Endothelial cell of umbilical vein (primary cell): ENCODE results near the gene CLEC20A. TPM values are rescaled to one million over a fixed set of nuclear protein-coding genes. Genes with fewer than 3 reads are reported as not detected.

ENCODE experiments used
- BruUV-seq: library from RNA; stranded (reverse); fragments of 400-500 nt; replicated peaks from 2 replicates; lab custom pipeline; 2021; lab: Mats Ljungman, UMichigan
- CTCF ChIA-PET: fragments of 300-600, 350-600 bp; sonication (Branson Sonifier 250); formaldehyde crosslinking; loops from one replicate; lab custom pipeline; 2021; ENCODE audit warnings: antibody characterized with exemption, inconsistent platforms; lab: Charles Lee
- POLR2A ChIA-PET: fragments of 300-600, 350-600 bp; sonication (Branson Sonifier 250); formaldehyde crosslinking; loops from one replicate; lab custom pipeline; 2021; ENCODE audit warnings: antibody characterized with exemption, inconsistent platforms; lab: Charles Lee
- DNase-seq: peaks from one replicate; pipeline ENCODE4 v3.0.0-alpha.2; 2011; ENCODE audit warnings: low read depth, low spot score
- FAIRE-seq: peaks from 2 replicates; lab custom pipeline; 2011; peaks lifted over from hg19 to GRCh38; lab: Jason Lieb, UNC
- H2AFZ ChIP-seq: 2 replicates; pipeline ENCODE4 v1.6.0; 2012; ENCODE audit warnings: low read depth, low read length, control low read depth, inconsistent platforms
- H3K27ac ChIP-seq: 2 replicates; pipeline ENCODE4 v1.5.1; 2011; ENCODE audit warnings: low read depth, mild to moderate bottlenecking, control low read depth, low read length, moderate library complexity; ENCODE audit not compliant: insufficient read depth
- H3K27me3 ChIP-seq, 2 experiments: 2 replicates each; pipeline versions ENCODE4 v1.6.0 to v1.6.1; 2011; ENCODE audit warnings: low read length in 2 of 2, mixed read lengths in 1 of 2; ENCODE audit not compliant: control insufficient read depth in 2 of 2, insufficient read depth in 2 of 2
- H3K36me3 ChIP-seq, 2 experiments: 2 replicates in 1 of 2; 3 replicates in 1 of 2; pipeline ENCODE4 v1.5.1; 2011; ENCODE audit warnings: low read length in 2 of 2, mild to moderate bottlenecking in 1 of 2, moderate library complexity in 1 of 2; ENCODE audit not compliant: control insufficient read depth in 2 of 2, insufficient read depth in 2 of 2; ENCODE audit errors: extremely low read depth in 1 of 2
- H3K4me1 ChIP-seq: 3 replicates; pipeline ENCODE4 v1.5.1; 2011; ENCODE audit warnings: mild to moderate bottlenecking, low read length; ENCODE audit not compliant: control insufficient read depth, insufficient read depth; ENCODE audit errors: extremely low read depth
- H3K4me2 ChIP-seq: 2 replicates; pipeline ENCODE4 v1.6.1; 2011; ENCODE audit warnings: low read length, control low read depth, mixed read lengths; ENCODE audit not compliant: insufficient read depth
- H3K4me3 ChIP-seq, 3 experiments: fragments of 200-600 bp in 1 of 3; sonication (generic), shearing (Covaris generic) in 1 of 3; replicated peaks in 1 of 3; 2 replicates each; pipeline ENCODE4 v1.5.1; 2011 to 2016; ENCODE audit warnings: control low read depth in 3 of 3, low read length in 3 of 3, mild to moderate bottlenecking in 2 of 3, inconsistent platforms in 1 of 3, low read depth in 1 of 3, moderate library complexity in 1 of 3; ENCODE audit not compliant: insufficient read depth in 1 of 3
- H3K79me2 ChIP-seq: 2 replicates; pipeline ENCODE4 v1.6.0; 2012; ENCODE audit warnings: low read length, inconsistent platforms; ENCODE audit not compliant: control insufficient read depth, insufficient read depth
- H3K9ac ChIP-seq: replicated peaks from 2 replicates; pipeline ENCODE3; 2011; ENCODE audit warnings: low read length, control low read depth; ENCODE audit not compliant: insufficient read depth; ENCODE audit errors: extremely low read depth
- H3K9me1 ChIP-seq: replicated peaks from 3 replicates; pipeline ENCODE4 v1.6.0; 2011; ENCODE audit warnings: mild to moderate bottlenecking, low read length; ENCODE audit not compliant: control insufficient read depth, insufficient read depth; ENCODE audit errors: extremely low read depth
- H3K9me3 ChIP-seq: replicated peaks from 2 replicates; pipeline ENCODE4 v1.5.1; 2012; ENCODE audit warnings: low read length, inconsistent platforms; ENCODE audit not compliant: control insufficient read depth, insufficient read depth
- H4K20me1 ChIP-seq: replicated peaks from 2 replicates; pipeline ENCODE3; 2011; ENCODE audit warnings: mild to moderate bottlenecking, low read length; ENCODE audit not compliant: control insufficient read depth, insufficient read depth; ENCODE audit errors: extremely low read depth
- EZH2 ChIP-seq: IDR thresholded peaks from 2 replicates; pipeline ENCODE4 v1.6.1; 2012; ENCODE audit warnings: borderline replicate concordance, low read depth, mild to moderate bottlenecking, moderate library complexity, low read length, inconsistent platforms; ENCODE audit not compliant: severe bottlenecking
- FOS ChIP-seq: IDR thresholded peaks from 2 replicates; pipeline ENCODE4 v1.6.1; 2011; ENCODE audit warnings: mild to moderate bottlenecking, low read length, moderate library complexity, borderline replicate concordance; ENCODE audit not compliant: insufficient read depth
- GATA2 ChIP-seq: IDR thresholded peaks from 2 replicates; pipeline ENCODE4 v1.7.0; 2011; ENCODE audit warnings: low read depth, mild to moderate bottlenecking, moderate library complexity, mixed read lengths, low read length; ENCODE audit not compliant: insufficient read length, insufficient read depth
- JUN ChIP-seq: IDR thresholded peaks from 2 replicates; pipeline ENCODE4 v1.6.1; 2011; ENCODE audit warnings: borderline replicate concordance, low read depth; ENCODE audit not compliant: insufficient read length, insufficient read depth
- MYC ChIP-seq: IDR thresholded peaks from one replicate; pipeline ENCODE4 v1.6.1; 2011; ENCODE audit warnings: mild to moderate bottlenecking, low read depth, low read length
- POLR2A ChIP-seq: IDR thresholded peaks from 2 replicates; pipeline ENCODE4 v1.6.1; 2012; ENCODE audit warnings: low read depth, mild to moderate bottlenecking, control low read depth, low read length
- POLR2AphosphoS5 ChIP-seq: IDR thresholded peaks from 2 replicates; pipeline ENCODE4 v1.6.1; 2012; ENCODE audit warnings: low read depth, mild to moderate bottlenecking, control low read depth, low read length, moderate library complexity; ENCODE audit not compliant: insufficient read depth
- dilution Hi-C: fragments of 300-500 bp; cut with MboI; formaldehyde crosslinking; loops from one replicate; pipeline ENCODE4 v1.15.0; 2019; ENCODE audit warnings: low sequenced_read_pairs; ENCODE audit not compliant: extremely low pct_ligation_motif_present
- intact Hi-C: fragments of 100-400 bp; cut with micrococcal nuclease; formaldehyde crosslinking; loops from one replicate; pipeline ENCODE4 v1.10.0; 2022
- polyA plus RNA-seq, 4 experiments: library from polyadenylated mRNA; depleted of rRNA in 3 of 4; stranded (reverse) in 3 of 4; unstranded in 1 of 4; fragments of >200 nt; gene quantifications; 2 replicates each; pipeline versions ENCODE4 v1.2.1 to v1.2.3, GENCODE V29; 2011 to 2012; ENCODE audit warnings: missing spikeins in 1 of 4
- total RNA-seq: library from RNA; stranded (reverse); gene quantifications from 2 replicates; pipeline ENCODE4 v1.2.3, GENCODE V29; 2021
- TF ChIP-seq, protein P1 (sequence below): IDR thresholded peaks from 2 replicates; pipeline ENCODE4 v1.6.1; 2011; ENCODE audit not compliant: insufficient read depth, insufficient read length
- TF ChIP-seq, protein P2 (sequence below), 2 donors: IDR thresholded peaks; 1 replicate in 1 of 2; 2 replicates in 1 of 2; pipeline ENCODE4 v1.5.1; 2011; ENCODE audit warnings: low read length in 2 of 2, mild to moderate bottlenecking in 2 of 2, moderate library complexity in 2 of 2, control low read depth in 1 of 2, inconsistent platforms in 1 of 2, low read depth in 1 of 2; ENCODE audit not compliant: insufficient read depth in 1 of 2; ENCODE audit errors: extremely low read depth in 1 of 2

Gene CLEC20A
- total and polyA plus RNA-seq, 2 donors (not counting 3 experiments of a cell fraction or from before 2014, with no cell fraction given): not detected

DNA sequence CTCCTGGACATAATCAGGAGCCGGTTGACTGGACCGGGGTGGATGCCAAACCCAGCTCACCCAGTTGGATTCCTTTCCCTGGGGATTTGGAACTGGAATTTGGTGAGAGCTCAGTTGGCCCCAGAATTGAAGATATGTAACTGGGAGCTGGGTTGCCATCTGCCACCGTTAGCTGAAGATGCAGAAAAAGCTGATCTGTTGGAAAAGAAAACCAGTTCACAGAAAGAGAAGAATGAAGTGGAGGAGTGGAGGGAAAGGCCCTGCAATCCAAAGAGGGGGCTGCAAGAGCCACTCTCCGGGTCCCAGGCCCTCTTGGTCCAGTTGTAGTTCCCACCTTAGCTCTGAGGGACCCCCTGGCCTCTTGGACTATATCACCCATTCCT lies 32.2 kb upstream of the CLEC20A start:
- no TSS peak for BruUV-seq
- POLR2A ChIA-PET: no interaction called here
- dilution Hi-C loops: no loop called here
- H3K4me1 ChIP-seq: no peaks in the 10 kb centered on the region
- FAIRE-seq (no peak), DNase-seq (no peak)
- H3K4me3 ChIP-seq: no peak overlapping the region
- no peaks in the 10 kb centered on the region for H3K27me3 ChIP-seq
- no peaks in the 10 kb centered on the region for H3K36me3 ChIP-seq
- TF ChIP-seq, protein P1, sequence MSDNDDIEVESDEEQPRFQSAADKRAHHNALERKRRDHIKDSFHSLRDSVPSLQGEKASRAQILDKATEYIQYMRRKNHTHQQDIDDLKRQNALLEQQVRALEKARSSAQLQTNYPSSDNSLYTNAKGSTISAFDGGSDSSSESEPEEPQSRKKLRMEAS: no peak
- TF ChIP-seq JUN (no peak), POLR2A (no peak), EZH2 (no peak), GATA2 (no peak), FOS (no peak)
- H3K9ac ChIP-seq: no peak overlapping the region
- H3K9me1 ChIP-seq: no peaks in the 10 kb centered on the region
- H3K27ac ChIP-seq: no peak overlapping the region
- no peaks in the 10 kb centered on the region for H3K9me3 ChIP-seq
- H3K79me2 ChIP-seq: no peaks in the 10 kb centered on the region
- intact Hi-C loops: no loop called here
- no peak overlapping the region for H2AFZ ChIP-seq
- H4K20me1 ChIP-seq: no peaks in the 10 kb centered on the region
- H3K4me2 ChIP-seq: no peak overlapping the region
- CTCF ChIA-PET: interaction anchor here (1.0 to 7.4 kb wide), 5 partner anchors 188 to 474 kb away, joined by 3 to 88 read pairs (median 16); no protein-coding TSS in a partner anchor

DNA sequence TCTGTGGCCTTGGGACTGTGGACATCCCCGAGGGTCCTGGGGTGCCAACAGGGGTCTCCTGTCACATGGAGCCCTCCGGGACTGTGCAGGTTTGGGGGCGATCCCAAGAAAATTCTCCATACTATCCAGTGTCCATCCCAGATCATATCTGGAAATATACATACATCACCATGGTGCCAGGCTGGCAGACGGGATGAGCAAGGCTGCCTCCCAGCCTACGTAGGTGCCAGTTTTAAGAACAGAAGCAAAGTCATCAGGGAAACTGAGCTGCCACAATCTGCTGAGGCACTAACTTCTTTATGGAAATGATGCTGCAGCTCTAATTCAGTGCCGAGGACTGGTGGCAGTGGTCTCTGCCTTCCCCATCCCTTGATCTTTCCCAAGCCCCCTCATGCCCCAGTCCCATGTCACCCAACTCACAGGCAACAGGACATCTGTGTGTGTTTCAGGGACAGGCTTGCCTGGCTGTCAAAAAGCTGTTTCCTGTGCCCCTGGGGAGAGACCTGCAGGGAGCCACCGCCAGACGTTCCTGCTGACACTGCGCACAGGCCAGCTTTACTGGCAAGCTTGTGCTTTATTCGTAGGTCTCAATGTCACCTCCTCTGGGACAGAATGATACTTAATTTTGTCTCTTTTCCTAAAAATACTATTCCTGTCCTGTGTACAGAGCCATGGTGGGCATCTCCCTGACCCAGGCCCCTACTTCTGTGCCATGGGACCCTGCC lies 31.6 kb upstream of the CLEC20A start:
- Histone ChIP-seq H3K4me1 (no peaks in the 10 kb centered on the region), H3K4me3 (no peak overlapping the region), H3K9me1 (no peaks in the 10 kb centered on the region), H2AFZ (no peak overlapping the region), H3K9ac (no peak overlapping the region), H3K4me2 (no peak overlapping the region), H4K20me1 (no peaks in the 10 kb centered on the region), H3K36me3 (no peaks in the 10 kb centered on the region), H3K79me2 (no peaks in the 10 kb centered on the region), H3K27me3 (no peaks in the 10 kb centered on the region), H3K27ac (no peak overlapping the region), H3K9me3 (no peaks in the 10 kb centered on the region)
- BruUV-seq: no TSS peak
- no peak for TF ChIP-seq FOS
- no peak for TF ChIP-seq MYC
- TF ChIP-seq EZH2: no peak
- TF ChIP-seq JUN: no peak
- TF ChIP-seq, protein P1: no peak
- no peak for TF ChIP-seq POLR2A
- TF ChIP-seq GATA2: no peak
- TF ChIP-seq, protein P2, sequence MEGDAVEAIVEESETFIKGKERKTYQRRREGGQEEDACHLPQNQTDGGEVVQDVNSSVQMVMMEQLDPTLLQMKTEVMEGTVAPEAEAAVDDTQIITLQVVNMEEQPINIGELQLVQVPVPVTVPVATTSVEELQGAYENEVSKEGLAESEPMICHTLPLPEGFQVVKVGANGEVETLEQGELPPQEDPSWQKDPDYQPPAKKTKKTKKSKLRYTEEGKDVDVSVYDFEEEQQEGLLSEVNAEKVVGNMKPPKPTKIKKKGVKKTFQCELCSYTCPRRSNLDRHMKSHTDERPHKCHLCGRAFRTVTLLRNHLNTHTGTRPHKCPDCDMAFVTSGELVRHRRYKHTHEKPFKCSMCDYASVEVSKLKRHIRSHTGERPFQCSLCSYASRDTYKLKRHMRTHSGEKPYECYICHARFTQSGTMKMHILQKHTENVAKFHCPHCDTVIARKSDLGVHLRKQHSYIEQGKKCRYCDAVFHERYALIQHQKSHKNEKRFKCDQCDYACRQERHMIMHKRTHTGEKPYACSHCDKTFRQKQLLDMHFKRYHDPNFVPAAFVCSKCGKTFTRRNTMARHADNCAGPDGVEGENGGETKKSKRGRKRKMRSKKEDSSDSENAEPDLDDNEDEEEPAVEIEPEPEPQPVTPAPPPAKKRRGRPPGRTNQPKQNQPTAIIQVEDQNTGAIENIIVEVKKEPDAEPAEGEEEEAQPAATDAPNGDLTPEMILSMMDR (IDR thresholded peaks at IDR 0.05; ENCODE audit: extremely low read depth in 1 of 2, insufficient read depth in 1 of 2, low read depth in 1 of 2, low read length in 2 of 2): no peak
- no peak for TF ChIP-seq POLR2AphosphoS5
- no peak for DNase-seq
- dilution Hi-C loops (no loop called here), intact Hi-C loops (no loop called here)
- CTCF ChIA-PET: interaction anchor here (0.6 to 7.4 kb wide), 7 partner anchors 14 to 474 kb away, joined by 3 to 88 read pairs (median 4); no protein-coding TSS in a partner anchor
- POLR2A ChIA-PET: no interaction called here
- no peak for FAIRE-seq
